ENCODE measurements around the gene HGFAC.
A peak's percentile ranks its signal among the peaks of the same experiment; 100 is the strongest.

The HGFAC gene

DNA sequence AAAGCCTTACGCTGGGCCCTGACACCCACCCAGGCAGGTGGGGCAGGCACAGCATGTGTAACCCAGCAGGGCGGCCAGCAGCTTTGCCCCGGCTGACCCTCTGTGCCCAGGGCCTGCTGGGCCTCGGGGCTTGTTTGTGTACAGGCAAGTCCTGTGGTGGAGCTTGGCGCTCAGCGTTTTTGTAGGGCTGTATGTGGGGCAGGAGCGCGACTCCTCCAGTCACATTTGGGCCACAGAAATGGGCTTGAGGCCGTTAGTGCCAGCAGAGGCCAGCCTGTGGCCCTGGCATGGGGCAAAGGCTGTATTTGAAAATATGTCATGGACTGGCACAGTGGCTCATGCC, 14.7 kb upstream of the HGFAC start:
- no peak for DNase-seq

DNA sequence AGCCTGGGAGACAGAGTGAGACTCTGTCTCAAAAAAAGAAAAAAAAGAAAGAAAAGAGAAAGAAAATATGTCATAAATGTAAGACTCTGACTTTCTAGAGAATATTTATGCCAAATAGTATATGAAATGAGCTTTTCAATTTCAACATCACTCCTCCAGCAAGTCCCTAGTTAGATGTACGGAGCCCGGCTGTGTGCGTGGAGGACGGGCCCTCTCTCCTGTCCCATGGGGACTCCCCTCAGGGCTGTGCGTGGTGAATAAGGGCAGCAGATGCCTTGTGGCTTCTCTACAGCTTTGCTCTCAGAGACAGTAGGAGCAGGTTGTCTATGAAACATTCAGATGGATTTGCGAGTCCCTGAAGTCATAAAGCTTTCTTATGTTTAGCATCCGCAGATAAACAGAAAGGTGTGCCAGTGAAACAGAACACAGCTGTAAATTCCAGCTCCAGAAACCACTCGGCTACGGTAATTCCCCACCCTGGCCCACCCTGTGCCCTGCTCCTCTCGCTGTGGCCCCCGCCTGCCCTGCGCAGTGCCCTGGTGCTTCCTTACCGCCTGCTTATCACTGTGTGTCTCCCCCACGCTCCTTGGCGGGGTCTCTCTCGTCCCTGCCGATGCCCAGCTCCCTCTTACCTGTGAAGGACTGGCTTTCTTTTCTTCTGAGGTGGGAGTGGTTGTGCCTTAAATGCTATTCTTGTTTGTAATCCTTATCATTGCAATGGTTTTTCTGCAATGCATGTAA, 13.9 kb upstream of the HGFAC start:
- DNase-seq, result no peak

DNA sequence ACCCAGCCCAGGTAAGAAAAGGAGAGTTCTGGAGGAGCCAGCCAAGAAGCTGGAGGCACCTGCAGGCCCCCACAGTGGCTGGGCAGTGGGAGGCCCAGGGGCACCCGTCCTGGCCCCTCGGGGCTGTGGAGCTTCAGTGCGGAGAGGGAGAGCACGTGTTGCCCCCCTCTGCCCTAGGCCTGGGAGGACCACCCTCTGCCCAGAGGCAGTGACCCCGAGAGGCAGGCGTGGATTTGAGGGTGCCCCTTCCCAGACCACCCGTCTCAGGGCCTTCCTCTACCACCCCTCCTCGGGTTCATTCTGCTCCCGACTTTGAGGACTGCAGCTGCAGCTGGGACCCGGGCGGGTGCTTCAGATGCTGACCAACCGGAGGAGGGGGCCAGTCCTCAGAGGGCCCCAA, 12.1 kb upstream of the HGFAC start:
- no peak for DNase-seq

DNA sequence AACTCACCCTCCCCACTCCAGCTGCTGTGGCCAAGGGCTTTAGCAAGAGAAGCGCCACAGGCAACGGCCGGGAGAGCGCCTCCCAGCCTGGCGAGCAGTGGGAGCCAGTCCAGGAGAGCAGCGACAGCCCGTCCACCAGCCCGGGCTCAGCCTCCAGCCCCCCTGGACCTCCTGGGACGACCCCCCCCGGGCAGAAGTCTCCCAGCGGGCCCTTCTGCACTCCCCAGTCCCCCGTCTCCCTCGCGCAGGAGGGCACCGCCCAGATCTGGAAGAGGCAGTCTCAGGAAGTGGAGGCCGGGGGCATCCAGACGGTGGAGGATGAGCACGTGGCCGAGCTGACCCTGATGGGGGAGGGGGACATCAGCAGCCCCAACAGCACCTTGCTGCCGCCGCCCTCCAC, 11.2 kb upstream of the HGFAC start:
- no peak for DNase-seq

DNA sequence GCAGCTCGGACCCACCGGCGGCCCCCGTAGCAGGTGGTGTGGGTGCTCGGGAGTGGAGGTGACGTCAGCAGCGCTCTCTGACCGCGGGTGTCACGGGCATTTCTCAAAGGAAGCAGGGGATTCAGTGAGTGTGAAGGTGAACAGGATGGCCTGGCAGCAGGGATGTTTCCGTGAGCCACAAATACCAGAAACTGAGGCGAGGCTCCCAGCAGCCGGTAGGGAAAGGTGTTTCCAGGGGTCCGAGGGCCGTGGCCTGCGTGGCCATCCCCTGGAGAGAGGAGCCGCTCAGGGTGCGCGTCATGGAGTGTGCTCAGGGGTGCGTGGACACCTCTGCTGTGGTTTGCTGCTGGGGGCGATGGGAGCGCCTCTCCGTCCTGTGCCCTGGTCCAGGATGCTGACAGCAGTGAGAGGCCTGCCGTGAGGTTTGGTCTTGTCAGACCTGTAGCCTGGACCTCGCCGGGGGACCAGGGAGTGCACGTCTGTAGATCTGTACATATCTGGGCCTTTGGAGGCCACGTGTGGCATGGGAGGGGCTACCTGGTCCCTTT, 10.2 kb upstream of the HGFAC start:
- no peak for DNase-seq

DNA sequence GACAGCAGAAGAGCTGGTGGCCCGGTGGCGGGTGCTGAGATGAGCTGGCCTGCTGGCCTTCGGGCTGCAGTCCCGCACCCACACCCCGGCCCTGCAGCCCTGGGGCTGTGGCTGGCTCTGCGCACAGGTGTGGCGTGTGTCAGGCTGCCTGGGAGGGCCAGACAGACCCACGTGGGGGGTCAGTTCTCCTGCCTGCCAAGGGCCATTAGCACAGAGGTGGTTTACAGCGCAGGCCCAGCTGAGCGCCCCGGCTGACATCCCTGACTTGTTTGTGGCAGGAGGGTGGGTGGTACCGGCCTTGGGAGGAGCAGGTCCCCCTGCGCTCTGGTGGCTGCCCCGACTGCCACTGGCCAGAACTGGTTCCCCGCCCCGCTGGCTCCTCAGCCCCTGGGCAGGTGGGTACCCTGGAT, 9.4 kb upstream of the HGFAC start:
- DNase-seq, result no peak

DNA sequence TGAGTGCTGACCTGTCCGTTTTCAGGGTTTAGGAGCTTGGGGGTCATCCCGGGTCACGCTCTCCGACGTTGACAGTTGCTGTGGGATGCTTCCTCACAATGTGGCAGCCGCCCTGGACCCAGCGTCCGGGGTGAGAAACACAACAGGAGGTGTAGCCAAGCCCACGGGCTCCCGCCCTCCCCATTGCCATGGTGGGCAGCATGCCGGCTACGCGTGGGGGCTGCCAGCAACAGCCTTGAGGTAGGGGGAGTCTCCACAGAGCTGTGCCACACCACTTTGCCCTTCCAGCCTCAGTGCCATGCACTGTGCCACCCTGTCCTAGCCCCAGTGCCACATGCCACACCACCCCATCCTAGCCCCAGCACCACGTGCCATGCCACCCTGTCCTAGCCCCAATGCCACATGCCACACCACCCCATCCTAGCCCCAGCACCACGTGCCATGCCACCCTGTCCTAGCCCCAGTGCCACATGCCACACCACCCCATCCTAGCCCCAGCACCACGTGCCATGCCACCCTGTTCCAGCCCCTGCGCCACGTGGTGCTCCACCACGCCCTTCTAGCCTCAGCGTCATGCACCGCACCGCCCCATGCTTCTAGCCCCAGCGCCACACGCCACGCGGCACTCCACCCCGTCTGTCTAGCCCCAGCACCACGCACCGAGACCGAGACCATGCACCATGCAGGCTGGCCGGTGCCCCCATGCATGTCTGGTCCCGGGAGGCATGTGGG, 8.5 kb upstream of the HGFAC start:
- no peak for DNase-seq

DNA sequence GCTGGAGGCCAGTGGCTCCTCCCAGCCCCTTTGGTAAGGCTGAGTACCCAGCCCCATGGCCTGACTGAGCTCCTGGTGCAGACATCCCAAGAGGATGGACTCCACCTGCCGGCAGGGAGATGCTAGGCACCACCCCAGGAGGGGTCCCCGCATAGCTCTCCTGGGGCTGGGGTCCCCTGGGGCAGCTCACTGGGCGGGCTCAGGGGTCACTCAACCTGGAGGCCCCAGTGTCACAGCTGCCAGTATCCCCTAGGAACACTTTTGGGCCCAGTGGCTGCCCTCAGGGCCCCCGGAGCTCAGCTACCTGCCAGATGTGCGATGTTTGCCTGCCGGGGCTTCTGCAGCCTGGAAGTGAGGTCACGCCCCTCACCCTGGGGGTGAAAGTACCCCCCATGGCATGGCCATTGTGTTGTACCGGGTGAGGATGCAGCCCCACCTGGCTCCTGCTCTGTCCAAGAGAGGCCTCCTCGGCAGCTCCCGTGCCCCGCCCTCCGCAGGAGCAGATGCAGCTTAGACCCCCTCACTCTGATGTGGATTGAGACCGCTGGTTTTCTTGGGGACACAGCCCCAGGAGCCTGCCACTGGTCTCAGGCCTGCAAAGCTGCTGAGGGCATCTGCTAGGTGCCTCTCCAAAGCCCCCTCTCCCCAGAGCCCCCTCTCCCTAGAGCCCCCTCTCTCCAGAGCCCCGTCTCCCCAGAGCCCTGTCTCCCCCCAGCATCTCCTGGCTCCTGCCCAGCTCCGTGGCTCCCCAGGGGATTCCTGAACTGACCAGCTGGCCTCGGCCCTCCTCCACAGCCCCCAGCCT, 6.7 kb upstream of the HGFAC start:
- no peak for DNase-seq

DNA sequence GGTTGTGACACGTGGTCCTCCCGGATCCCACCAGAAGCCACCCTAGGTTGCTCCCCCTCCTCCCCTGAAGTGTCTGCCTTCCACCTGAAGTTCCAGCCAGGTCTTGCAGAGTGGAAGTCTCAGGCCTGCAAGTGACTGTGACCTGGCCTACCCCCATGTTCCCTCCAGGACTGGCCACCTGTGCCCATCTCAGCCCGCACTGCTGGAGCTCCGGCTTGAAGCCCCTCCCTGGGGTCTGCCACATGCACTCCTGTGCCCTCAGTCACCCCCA, 6.1 kb upstream of the HGFAC start:
- DNase-seq, result no peak

DNA sequence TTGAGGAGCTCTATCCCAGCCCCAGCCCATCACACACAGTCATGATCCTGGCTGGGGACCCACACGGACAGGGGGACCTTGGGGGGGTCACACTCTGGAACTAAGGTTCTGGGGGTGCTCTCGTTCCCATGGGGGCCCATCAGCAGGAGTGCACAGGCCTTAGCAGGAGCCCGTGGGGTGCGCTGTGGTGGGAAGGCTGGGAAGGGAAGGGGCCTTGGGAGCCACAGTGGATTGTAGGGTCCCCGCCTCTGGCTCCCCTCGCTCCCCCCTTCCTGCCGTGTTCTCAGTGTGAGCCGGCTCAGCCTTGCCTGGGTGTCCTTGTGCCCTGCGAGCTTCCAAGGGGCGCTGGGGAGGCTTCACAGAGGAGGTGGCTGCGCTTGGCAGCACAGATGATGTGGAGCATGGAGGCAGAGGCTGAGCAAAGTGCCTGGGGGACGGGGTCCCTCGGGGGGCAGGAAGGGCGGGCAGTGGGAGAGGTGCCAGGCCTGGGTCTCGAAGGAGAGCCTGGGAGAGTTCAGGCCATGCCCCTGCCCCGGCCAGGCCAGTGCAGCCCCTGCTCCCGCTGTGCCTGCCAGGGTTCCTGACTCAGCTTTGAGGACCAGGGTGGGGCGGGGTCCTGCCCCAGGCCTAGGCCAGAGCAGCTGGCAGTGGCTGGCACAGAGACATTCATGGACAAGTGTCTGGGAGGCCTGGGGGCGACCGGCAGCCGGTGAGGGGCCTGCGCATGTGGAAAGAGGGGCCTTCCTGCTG, 5.5 kb upstream of the HGFAC start:
- DNase-seq, result no peak

DNA sequence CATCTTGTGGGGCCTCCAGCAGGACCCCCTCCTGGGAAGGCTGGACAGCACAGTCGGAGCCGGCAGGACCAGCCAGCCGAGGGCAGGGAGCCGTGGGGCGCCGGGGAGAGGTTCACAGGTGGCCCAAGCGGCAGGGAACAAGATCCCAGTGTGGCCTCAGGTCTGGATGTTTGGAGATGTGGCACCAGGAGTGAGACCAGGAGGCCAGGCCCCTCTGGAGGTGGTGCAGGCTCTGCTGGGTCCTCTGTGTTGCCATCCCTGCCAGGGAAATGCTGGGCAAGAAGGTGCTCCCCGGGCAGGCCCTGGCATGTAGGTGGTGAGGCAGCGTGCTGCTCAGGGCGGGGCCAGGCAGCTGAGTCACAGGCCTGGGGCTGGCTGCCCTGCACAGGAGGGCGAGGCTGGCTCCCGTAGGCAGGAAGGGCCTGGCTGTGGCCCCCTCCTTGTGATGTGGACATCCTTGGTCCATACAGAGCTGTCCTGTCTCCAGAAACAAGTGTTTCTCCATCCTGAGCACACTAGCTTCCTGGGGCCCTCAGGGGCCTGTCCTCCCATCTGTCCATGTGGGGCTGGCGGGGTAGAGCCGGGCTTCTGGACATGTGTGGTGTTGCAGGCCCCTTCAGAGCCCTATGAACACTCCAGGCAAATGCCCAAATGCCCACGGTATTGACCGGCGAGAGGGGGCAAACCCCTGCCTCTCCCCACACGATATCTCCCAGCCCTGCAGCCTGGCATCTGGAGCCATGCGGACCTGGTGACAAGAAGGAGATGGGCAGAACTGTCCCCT, 4.8 kb upstream of the HGFAC start:
- peak; percentile 46 for DNase-seq

DNA sequence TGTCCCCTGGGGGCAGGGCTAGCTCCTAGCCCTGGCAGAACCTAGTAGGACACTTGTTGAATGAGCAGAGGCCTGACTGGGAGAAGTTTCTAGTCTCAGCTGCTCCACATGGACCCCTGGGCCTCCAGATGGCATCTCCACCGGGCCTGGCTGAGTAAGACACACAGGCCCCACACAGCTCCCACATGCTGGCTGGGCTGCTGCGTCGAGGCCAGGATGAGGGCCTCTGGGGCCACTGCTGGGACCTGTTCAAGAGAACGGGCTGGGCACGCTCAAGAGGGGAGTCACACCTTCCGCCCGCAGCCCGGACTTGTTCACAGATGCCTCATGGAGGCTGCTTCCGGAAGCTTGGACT, 4.2 kb upstream of the HGFAC start:
- no peak for DNase-seq

DNA sequence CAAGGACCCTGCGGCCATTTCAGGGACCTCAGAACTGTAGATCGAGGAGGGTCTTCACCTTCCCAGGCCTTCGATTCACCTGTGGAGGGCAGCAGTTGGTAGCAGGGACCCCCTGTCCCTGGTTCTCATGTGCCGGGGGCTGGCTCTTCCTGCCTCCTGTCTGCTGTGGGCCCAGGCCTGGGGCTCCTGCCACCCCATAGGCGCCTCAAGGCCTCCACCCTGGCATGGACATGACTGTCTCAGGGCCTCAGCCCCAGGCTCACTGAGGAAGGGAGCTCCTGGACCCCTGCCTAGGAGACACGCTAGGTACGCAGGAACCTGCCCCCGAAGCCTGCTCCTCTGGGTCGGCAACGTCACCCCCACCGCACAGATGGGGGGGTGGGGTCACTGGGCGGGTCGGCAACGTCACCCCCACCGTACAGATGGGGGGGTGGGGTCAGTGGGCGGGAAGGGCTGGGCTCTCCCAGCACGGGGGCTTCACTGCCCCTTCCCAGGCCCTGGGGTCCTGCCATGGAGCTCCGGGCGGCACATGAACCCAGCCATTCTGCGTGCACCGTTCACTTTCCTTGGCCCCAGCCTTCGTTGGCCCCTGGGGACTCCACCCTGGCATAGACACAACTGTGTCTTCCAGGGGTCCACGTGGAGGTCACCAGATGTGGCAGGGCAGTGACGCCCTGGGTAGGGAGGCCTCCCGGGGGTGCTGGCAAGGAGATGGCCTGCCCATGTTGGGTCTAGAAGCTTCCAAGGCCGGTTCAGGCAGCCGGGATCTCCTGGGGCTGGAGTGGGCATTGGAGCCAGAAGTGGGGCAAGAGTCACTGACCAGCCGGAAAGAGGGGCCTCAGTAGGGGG, 3.5 kb upstream of the HGFAC start:
- no peak for DNase-seq

DNA sequence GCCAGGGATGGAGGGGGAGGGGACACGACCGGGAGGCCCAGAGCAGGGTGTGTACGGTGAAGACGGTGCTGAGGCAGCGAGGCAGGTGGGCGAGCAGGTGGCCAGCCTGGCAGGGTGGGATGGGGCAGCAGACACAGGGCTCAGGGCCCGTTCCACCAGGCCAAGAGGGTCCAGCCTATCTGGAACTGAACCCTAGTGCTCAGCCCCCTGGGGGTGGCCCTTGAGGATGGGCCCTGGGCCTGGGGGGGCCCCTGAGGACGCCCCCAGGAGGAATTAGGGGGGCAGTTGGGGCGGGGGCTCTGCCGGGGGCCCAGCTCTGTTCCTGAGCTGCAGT, 3.0 kb upstream of the HGFAC start:
- no peak for DNase-seq

DNA sequence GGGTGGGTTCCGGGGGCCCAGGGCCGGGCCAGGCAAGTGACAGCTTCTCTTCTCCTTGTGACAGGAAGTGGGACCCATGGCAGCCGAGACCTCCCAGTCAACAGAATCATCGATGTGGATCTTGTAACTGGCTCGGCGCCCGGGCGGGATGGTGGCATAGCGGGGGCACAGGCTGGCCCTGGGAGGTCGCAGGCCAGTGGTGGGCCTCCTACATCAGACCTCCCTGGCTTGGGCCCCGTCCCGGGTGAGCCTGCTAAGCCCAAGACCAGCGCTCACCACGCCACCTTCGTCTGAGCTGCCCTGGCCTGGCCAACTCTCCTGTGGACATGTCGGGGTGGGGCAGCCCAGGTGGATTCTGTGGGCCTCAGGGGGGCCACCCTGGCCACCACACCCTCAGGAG, 2.4 kb upstream of the HGFAC start:
- DNase-seq, result no peak

DNA sequence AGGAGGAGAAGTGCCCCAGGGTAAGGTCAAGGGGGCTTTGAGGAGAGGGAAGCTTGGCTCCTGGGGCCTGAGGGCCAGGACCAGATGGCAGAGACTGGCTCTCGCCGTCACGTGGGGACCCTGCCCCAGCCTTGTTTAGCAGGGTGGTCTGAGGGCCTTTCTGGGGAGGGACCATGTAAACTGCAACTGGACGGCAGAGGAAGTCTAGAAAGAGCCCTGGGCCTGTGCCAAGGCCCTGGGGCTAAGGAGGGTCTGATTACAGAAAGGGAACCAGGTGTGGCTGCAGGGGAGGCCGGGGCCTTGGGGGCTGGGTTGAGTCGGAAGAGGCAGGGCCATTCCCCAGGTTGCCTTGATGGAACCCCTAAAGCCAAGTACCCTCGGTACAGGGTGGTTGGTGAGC, 1.8 kb upstream of the HGFAC start:
- no peak for DNase-seq

DNA sequence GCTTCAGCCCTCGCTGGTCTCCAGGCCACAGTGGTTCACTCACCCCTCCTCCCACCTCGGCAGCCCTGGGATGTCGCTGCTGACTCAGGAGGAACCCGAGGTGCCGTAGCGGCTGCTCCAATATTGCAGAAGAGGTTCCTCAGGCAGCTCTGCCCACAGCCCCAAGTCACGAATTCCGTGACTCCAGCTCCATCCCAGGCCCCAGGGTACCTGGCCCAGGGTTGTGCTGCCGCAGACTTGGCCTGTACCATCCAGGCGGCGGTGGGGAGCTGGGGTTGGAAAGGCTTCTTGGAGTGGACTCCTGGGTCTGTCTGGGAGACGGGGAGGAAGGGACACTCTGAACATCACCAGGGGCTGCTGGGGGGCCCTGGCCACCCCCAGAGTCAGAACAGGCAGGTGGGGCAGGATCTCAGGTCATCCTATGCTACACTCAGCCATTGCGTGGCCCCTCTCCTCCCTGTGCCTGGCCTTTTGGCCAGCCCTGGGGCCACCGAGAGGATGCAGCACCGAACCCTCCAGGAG, 728 bp upstream of the HGFAC start:
- DNase-seq, result no peak

DNA sequence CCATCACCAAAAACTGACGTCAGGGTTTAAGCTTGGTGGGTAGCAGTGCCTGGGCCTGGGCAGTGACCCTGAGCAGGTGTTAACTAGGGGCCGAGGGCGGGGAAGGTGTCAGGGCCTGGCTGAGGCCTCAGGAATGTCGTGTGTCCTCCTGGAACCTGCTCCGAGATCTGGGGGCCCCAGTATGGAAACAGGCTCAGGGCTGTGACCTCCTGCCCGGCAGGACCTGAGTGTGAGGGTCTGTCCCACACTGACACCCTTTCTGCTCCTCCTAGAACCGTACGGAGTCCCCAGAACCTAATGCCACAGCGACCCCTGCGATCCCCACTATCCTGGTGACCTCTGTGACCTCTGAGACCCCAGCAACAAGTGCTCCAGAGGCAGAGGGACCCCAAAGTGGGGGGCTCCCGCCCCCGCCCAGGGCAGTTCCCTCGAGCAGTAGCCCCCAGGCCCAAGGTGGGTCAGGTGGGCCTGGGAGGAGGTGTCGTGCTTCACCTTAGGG, 741 bp downstream of the HGFAC start:
- DNase-seq, result no peak

DNA sequence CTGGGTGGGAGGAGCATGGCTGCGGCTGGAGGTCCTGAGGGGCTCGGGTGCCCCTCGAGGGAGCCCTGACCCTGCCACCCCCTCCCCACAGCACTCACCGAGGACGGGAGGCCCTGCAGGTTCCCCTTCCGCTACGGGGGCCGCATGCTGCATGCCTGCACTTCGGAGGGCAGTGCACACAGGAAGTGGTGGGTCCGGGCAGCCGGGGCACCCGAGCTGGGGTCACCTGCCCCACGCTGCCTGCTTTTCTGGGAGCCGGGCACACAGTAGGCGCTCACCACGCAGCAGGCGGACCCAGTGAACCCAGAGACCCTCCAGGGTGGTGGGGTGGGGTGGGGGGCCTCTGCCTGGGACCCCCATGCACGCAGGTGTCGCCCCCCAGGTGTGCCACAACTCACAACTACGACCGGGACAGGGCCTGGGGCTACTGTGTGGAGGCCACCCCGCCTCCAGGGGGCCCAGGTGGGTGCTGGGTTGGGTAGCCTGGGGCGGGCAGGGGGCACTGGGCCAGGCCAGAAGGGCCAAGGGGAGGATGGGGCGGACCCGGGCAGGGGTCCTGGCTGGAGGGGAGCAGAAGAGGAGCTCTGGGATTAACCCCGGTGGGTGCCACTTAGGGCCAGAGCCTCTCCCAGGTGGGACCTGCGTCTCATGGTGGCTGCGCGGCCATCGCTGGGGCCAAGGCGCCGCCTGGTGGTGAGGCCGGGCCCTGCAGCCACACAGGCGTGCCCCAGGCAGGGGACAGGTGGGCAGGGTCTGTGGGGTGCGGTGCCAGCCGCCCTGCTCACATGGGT, 1.4 kb downstream of the HGFAC start:
- peak; percentile 1 for DNase-seq

DNA sequence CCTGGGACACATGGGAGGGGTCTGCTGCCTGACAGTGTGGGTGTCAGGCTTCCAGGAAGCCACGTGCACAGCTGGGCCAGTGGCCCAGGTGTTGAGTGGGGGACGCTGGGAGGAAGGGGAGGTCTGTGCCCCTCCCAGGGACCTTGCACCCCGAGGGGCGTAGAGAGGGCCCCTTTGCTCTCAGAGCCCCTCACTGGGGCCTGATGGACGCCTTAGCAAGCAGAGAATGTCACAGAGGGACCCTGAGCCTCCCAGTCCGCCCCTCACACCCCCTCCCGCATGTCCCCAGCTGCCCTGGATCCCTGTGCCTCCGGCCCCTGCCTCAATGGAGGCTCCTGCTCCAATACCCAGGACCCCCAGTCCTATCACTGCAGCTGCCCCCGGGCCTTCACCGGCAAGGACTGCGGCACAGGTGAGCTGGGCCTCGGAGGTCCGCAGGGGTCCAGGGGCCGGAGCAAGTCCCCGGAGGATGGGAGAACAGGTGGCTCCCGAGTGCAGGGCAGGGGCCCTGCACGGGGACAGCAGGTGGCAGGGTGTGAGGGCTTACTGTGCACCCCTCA, 2.1 kb downstream of the HGFAC start:
- DNase-seq, result no peak
